Type B pancreatic cell (in vitro differentiated cells): ENCODE data around the gene MBD6. TPM values are rescaled to one million over a fixed set of nuclear protein-coding genes. Genes with fewer than 3 reads are reported as not detected.

Experiments
- DNase-seq: peaks from one replicate; pipeline ENCODE4 v3.0.0; 2021; ENCODE audit warnings: mixed read lengths; ENCODE audit not compliant: unreplicated experiment; ENCODE audit errors: extremely low spot score
- H3K27ac Mint-ChIP-seq: 2 replicates; pipeline ENCODE4 v1.8.0; 2021; ENCODE audit warnings: mild to moderate bottlenecking, mixed read lengths
- H3K27me3 Mint-ChIP-seq: 2 replicates; pipeline ENCODE4 v1.8.0; 2021; ENCODE audit warnings: mixed read lengths
- H3K36me3 Mint-ChIP-seq: 2 replicates; pipeline ENCODE4 v1.8.0; 2021; ENCODE audit warnings: mixed read lengths
- H3K4me1 Mint-ChIP-seq: one replicate; pipeline ENCODE4 v1.8.0; 2021; ENCODE audit warnings: mixed read lengths; ENCODE audit not compliant: unreplicated experiment
- H3K4me3 Mint-ChIP-seq: 2 replicates; pipeline ENCODE4 v1.8.0; 2021; ENCODE audit warnings: mild to moderate bottlenecking, mixed read lengths
- H3K9me3 Mint-ChIP-seq: 2 replicates; pipeline ENCODE4 v1.8.0; 2021; ENCODE audit warnings: mixed read lengths
- CTCF ChIP-seq: fragments of 200-600 bp; sonication (generic); conservative IDR thresholded peaks from 2 replicates; pipeline ENCODE4 v1.5.0; 2021; ENCODE audit warnings: antibody characterized with exemption, mild to moderate bottlenecking
- total RNA-seq: library from RNA; stranded (reverse); gene quantifications from 2 replicates; pipeline ENCODE4 v1.2.1, GENCODE V29; 2021; ENCODE audit warnings: low replicate concordance

The MBD6 gene
- total RNA-seq, 1 donor from 2014 or later: 94.7 TPM

GRCh38 chr12:57543581-57543980 is 21.0 kb downstream of the MBD6 start:
- DNase-seq: no peak
- peaks cover 16% of the 10 kb centered on the region for H3K4me1 Mint-ChIP-seq
- peak overlapping the region; percentile 18 for H3K4me3 Mint-ChIP-seq
- H3K36me3 Mint-ChIP-seq: peaks cover 6% of the 10 kb centered on the region
- no peaks in the 10 kb centered on the region for H3K9me3 Mint-ChIP-seq
- no peak for TF ChIP-seq CTCF
- H3K27ac Mint-ChIP-seq: no peak overlapping the region
- H3K27me3 Mint-ChIP-seq: peaks cover 16% of the 10 kb centered on the region

GRCh38 chr12:57545809-57546437 is 23.3 kb downstream of the MBD6 start:
- Mint-ChIP-seq H3K4me3 (peak overlapping the region; percentile 97), H3K27me3 (peaks cover 36% of the 10 kb centered on the region), H3K36me3 (no peaks in the 10 kb centered on the region), H3K9me3 (no peaks in the 10 kb centered on the region), H3K27ac (peak overlapping the region; percentile 93), H3K4me1 (peaks cover 16% of the 10 kb centered on the region)
- DNase-seq: no peak
- TF ChIP-seq CTCF: no peak

DNA sequence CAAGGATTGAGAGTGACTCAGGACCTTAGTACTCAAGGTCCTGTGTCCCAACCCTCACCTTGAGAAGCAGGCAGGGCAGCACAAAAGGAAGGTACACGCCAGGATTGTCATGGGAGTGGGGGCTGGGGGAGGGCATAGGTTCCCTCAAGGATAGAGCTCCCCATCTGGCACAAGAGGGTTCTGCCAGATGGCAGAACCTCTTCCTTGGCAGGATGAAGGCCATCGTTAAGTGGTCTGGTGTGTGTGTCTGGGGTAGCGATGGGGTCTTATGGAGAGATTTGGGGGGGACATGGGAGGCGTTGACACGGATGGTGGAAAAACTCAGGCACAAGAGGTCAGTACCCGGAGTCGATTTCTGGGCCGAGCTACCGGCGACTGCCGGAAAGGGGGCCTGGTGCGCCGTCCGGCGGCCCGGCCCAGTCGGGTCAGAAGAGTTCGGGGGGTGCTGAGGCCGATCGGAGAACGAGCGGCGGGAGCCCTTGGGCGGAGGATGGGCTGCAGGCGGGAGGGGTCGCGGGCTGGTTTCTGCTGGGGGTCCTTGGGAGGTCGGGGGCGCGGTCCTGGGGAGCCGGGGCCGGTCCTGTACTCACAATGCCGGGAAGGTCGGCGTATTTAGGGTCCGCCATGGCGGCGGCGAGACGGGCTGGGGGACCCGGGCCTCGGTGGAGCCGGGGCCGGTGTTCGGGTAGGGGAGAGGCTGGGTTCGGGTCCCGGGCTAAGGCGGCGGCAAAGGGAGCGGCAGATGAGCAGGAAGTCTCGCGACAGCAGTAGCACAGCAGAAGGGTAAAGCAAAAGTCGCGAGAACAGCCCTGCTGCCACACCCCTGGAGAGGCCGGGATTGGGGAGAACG is 24.0 kb downstream of the MBD6 start, which contains the start of gene DCTN2:
Gene DCTN2 (minus strand): TSS at position 755 of the 850 bp plus-strand sequence. CDS start 129 bp downstream, at position 626.
- Mint-ChIP-seq H3K27ac (peak within 1 kb of the TSS; percentile 93), H3K4me1 (peaks cover 11% of the 10 kb centered on the region), H3K27me3 (peaks cover 43% of the 10 kb centered on the region), H3K9me3 (no peaks in the 10 kb centered on the region), H3K4me3 (peak within 1 kb of the TSS; percentile 97), H3K36me3 (no peaks in the 10 kb centered on the region)
- DNase-seq: peak; percentile 92
- no peak for TF ChIP-seq CTCF

GRCh38 chr12:57547288-57548012 is 24.8 kb downstream of the MBD6 start:
- H3K4me1 Mint-ChIP-seq: peaks cover 11% of the 10 kb centered on the region
- H3K4me3 Mint-ChIP-seq: peak overlapping the region; percentile 97
- no peak for DNase-seq
- H3K27me3 Mint-ChIP-seq: peaks cover 51% of the 10 kb centered on the region
- H3K9me3 Mint-ChIP-seq: no peaks in the 10 kb centered on the region
- H3K27ac Mint-ChIP-seq: peak overlapping the region; percentile 93
- TF ChIP-seq CTCF: no peak
- no peaks in the 10 kb centered on the region for H3K36me3 Mint-ChIP-seq

DNA sequence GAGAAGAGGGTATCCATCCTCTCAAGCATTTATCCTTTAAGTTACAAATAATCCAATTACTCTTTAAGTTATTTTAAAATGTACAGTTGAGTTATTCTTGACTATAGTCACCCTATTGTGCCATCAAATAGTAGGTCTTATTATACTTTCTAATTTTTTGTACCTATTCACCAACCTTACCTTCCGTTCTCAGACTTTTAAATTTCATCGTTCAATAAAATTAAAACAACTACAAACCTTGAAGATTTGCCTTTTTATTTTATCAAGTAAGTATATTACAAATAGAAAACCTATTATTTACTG is 25.3 kb downstream of the MBD6 start:
- H3K9me3 Mint-ChIP-seq: no peaks in the 10 kb centered on the region
- no peak for DNase-seq
- H3K27me3 Mint-ChIP-seq: peaks cover 56% of the 10 kb centered on the region
- H3K27ac Mint-ChIP-seq: no peak overlapping the region
- no peak overlapping the region for H3K4me3 Mint-ChIP-seq
- no peaks in the 10 kb centered on the region for H3K36me3 Mint-ChIP-seq
- TF ChIP-seq CTCF: no peak
- peaks cover 13% of the 10 kb centered on the region for H3K4me1 Mint-ChIP-seq
